ENCODE data around the gene NR3C1.

The NR3C1 gene

DNA sequence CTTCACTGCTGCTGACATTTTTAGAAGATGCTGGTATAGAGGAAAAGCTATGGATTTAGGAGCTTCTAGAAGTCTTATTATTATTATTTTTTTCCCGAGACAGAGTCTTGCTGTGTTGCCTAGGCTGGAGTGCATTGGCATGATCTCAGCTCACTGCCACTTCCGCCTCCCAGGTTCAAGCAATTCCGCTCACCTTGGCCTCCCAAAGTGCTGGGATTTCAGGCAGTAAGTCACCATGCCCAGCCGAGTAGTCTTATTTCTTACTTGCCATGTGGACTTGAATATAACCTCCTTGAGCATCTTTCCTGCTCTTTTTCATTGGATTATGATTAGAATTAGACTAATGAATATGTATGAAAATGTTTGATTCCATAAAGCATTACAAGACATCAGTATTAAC, 119.5 kb downstream of the NR3C1 start:
- no peak overlapping the region for H3K4me3 ChIP-seq (ENCODE audit: severe bottlenecking)
- peaks cover 4% of the 10 kb centered on the region for H3K9me3 ChIP-seq (ENCODE audit: severe bottlenecking)
- ATAC-seq (ENCODE audit: low read depth): no peak
- no peak overlapping the region for H3K27ac ChIP-seq (ENCODE audit: poor library complexity, severe bottlenecking)
- peaks cover 13% of the 10 kb centered on the region for H3K4me1 ChIP-seq (ENCODE audit: insufficient read depth, poor library complexity, severe bottlenecking)
- H3K27me3 ChIP-seq (ENCODE audit: insufficient read depth, poor library complexity, severe bottlenecking): no peaks in the 10 kb centered on the region
- TF ChIP-seq, protein P1, sequence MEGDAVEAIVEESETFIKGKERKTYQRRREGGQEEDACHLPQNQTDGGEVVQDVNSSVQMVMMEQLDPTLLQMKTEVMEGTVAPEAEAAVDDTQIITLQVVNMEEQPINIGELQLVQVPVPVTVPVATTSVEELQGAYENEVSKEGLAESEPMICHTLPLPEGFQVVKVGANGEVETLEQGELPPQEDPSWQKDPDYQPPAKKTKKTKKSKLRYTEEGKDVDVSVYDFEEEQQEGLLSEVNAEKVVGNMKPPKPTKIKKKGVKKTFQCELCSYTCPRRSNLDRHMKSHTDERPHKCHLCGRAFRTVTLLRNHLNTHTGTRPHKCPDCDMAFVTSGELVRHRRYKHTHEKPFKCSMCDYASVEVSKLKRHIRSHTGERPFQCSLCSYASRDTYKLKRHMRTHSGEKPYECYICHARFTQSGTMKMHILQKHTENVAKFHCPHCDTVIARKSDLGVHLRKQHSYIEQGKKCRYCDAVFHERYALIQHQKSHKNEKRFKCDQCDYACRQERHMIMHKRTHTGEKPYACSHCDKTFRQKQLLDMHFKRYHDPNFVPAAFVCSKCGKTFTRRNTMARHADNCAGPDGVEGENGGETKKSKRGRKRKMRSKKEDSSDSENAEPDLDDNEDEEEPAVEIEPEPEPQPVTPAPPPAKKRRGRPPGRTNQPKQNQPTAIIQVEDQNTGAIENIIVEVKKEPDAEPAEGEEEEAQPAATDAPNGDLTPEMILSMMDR (IDR thresholded peaks at IDR 0.05; ENCODE audit: poor library complexity, severe bottlenecking): no peak
- no peak for DNase-seq (ENCODE audit: low spot score)
- H3K36me3 ChIP-seq (ENCODE audit: low read depth): peaks cover 67% of the 10 kb centered on the region

DNA sequence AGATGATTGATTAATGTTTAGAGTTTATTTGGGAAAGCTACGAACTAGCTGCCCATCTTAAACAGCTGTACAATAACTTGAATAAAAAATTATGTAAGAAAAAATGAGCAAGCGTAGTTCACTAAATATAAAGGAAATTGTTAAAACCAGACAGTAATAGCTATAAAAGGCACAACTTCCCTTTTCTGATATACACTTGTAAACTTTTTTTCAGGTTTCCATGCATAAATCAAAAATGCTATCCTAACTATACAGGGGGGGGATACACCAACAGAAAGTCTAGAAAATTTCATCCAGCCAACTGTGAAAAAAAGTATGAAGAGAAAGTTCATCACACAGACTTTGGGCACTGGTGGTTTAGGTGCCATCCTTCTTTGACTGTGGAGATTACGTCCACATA, 122.3 kb downstream of the NR3C1 start:
- DNase-seq (ENCODE audit: low spot score) (no peak), ATAC-seq (ENCODE audit: low read depth) (no peak)
- Histone ChIP-seq H3K27me3 (ENCODE audit: insufficient read depth, poor library complexity, severe bottlenecking) (no peaks in the 10 kb centered on the region), H3K4me1 (ENCODE audit: insufficient read depth, poor library complexity, severe bottlenecking) (peaks cover 13% of the 10 kb centered on the region), H3K9me3 (ENCODE audit: severe bottlenecking) (peaks cover 4% of the 10 kb centered on the region), H3K4me3 (ENCODE audit: severe bottlenecking) (no peak overlapping the region), H3K27ac (ENCODE audit: poor library complexity, severe bottlenecking) (no peak overlapping the region), H3K36me3 (ENCODE audit: low read depth) (peaks cover 72% of the 10 kb centered on the region)
- TF ChIP-seq, protein P1 (IDR thresholded peaks at IDR 0.05; ENCODE audit: poor library complexity, severe bottlenecking): no peak

DNA sequence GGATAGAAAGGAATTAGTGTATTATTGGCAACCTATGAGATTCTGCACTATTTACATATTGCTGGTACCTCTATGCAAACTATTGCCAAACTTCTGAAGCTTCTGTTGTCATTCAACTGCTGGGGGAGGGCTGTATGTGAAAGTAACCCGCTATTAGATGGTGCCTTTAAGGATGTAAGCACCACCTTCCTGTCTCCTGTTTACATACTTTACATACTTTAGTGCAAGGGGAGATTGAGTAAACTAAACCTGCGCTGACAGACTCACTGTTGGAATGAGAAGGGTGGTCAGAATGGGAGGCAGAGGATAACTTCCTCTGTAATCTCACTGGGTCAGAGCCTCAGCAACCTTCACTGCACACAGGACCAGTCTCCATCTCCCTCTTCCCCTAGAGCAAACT, 123.8 kb downstream of the NR3C1 start:
- DNase-seq (ENCODE audit: low spot score) (no peak), ATAC-seq (ENCODE audit: low read depth) (peak; percentile 99)
- H3K4me3 ChIP-seq (ENCODE audit: severe bottlenecking): no peak overlapping the region
- H3K27ac ChIP-seq (ENCODE audit: poor library complexity, severe bottlenecking): peak overlapping the region; percentile 5
- no peaks in the 10 kb centered on the region for H3K27me3 ChIP-seq (ENCODE audit: insufficient read depth, poor library complexity, severe bottlenecking)
- peaks cover 13% of the 10 kb centered on the region for H3K4me1 ChIP-seq (ENCODE audit: insufficient read depth, poor library complexity, severe bottlenecking)
- H3K36me3 ChIP-seq (ENCODE audit: low read depth): peaks cover 66% of the 10 kb centered on the region
- TF ChIP-seq, protein P1 (IDR thresholded peaks at IDR 0.05; ENCODE audit: poor library complexity, severe bottlenecking): no peak
- peaks cover 4% of the 10 kb centered on the region for H3K9me3 ChIP-seq (ENCODE audit: severe bottlenecking)

DNA sequence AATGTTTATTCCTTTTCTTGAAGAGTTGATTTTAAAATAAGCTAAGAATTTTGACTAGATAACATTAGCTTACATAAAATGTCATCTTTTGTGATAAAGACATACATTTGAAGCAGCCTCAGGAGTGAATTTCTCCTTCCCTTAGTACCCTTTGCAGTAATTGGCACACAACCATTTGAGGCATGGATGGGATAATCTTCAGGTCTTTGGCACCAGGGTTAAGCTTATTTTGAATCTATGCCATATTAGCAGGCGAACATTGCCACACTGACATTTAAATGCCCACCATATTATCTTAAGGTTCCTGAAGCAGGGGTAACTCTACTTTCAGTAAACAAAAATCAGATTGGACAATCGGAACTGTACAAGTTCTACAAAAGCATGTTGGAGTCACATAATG, 126.0 kb downstream of the NR3C1 start:
- Histone ChIP-seq H3K4me3 (ENCODE audit: severe bottlenecking) (no peak overlapping the region), H3K36me3 (ENCODE audit: low read depth) (peaks cover 48% of the 10 kb centered on the region), H3K9me3 (ENCODE audit: severe bottlenecking) (no peaks in the 10 kb centered on the region), H3K27ac (ENCODE audit: poor library complexity, severe bottlenecking) (no peak overlapping the region), H3K4me1 (ENCODE audit: insufficient read depth, poor library complexity, severe bottlenecking) (peaks cover 13% of the 10 kb centered on the region), H3K27me3 (ENCODE audit: insufficient read depth, poor library complexity, severe bottlenecking) (no peaks in the 10 kb centered on the region)
- no peak for DNase-seq (ENCODE audit: low spot score)
- TF ChIP-seq, protein P1 (IDR thresholded peaks at IDR 0.05; ENCODE audit: poor library complexity, severe bottlenecking): no peak
- no peak for ATAC-seq (ENCODE audit: low read depth)

- Histone ChIP-seq H3K9me3 (ENCODE audit: severe bottlenecking) (no peaks in the 10 kb centered on the region), H3K27me3 (ENCODE audit: insufficient read depth, poor library complexity, severe bottlenecking) (no peaks in the 10 kb centered on the region), H3K27ac (ENCODE audit: poor library complexity, severe bottlenecking) (no peak overlapping the region), H3K4me1 (ENCODE audit: insufficient read depth, poor library complexity, severe bottlenecking) (peaks cover 13% of the 10 kb centered on the region), H3K36me3 (ENCODE audit: low read depth) (peaks cover 31% of the 10 kb centered on the region), H3K4me3 (ENCODE audit: severe bottlenecking) (no peak overlapping the region)
- ATAC-seq (ENCODE audit: low read depth): no peak
- no peak for DNase-seq (ENCODE audit: low spot score)
- TF ChIP-seq, protein P1 (IDR thresholded peaks at IDR 0.05; ENCODE audit: poor library complexity, severe bottlenecking): no peak
Measured at GRCh38 chr5:143275512-143276363, 127.7 kb downstream of the NR3C1 start.
